SK-N-DZ (cell line): ENCODE data around the gene ANKRD16. TPM values are rescaled to one million over a fixed set of nuclear protein-coding genes. Genes with fewer than 3 reads are reported as not detected.
A peak's percentile ranks its signal among the peaks of the same experiment; 100 is the strongest.
"Not testable (repeated sequence)": the region's sequence is repeated elsewhere in the genome, so short reads cannot be mapped to it uniquely, and the experiment has no call there.

Experiments used
- DNase-seq: peaks from one replicate; pipeline ENCODE4 v3.0.0-alpha.2; 2015; ENCODE audit warnings: low spot score
- polyA plus RNA-seq, 2 experiments: library from polyadenylated mRNA; depleted of rRNA; stranded (reverse); fragments of >200 nt; gene quantifications; 2 replicates each; pipeline ENCODE4 v1.2.3, GENCODE V29; 2014

ANKRD16 gene
- 16.8 and 24.1 TPM in 2 replicates for polyA plus RNA-seq (2014; cell fraction: cytosol; rRNA removed)
- polyA plus RNA-seq (2014; cell fraction: nucleus; rRNA removed) = 28.1 and 32.7 TPM in 2 replicates

DNA sequence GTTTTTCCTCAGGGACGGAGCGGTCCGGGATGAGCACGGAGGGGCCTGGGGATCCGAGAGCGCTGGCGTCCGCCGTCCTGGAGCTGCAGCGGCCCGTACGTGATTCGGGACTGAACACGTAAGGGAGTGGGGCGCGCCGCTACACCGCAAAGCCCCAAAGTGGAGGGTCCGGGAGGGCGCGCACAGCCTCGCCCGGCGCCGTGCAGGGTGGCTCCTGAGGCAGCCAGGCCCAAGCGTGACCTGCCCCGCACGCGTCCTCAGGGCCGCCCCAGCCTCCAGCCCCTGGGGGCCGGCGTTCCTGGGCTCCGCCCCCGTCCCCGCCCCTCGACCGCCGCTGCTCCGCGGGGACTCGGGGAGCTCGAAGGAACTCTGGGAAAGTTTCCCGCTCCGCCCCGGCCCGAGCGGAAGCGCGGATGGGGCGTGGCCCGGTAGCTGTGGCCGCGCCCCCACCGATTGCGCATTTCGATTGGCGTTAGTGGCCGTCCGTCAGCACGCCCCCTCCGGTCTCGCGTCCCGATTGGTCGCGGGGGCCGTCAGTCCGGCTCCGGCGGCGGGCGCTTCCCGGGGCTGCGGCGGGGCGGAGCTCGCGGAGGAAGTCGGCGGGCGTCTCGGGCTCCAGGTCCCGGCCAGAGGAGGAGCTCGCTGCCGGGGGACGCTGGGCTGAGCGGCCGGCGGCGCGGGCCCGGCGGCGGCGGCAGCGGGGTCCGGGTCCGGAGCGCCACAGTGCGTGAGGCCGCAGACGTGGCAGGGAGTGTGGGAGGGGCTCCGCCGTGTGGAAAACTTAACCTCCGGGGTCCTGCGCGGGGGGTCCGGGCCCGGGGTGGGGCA lies at the start of gene ANKRD16, which contains the start of gene FBH1:
Gene ANKRD16 (minus strand): TSS at position 270 of the 828 bp plus-strand sequence. CDS start 539 bp downstream, outside the sequence.
Gene FBH1 (plus strand): TSS at position 620 of the 828 bp plus-strand sequence. CDS start 103 bp downstream, at position 723.
- peak; percentile 99 for DNase-seq

- DNase-seq = no peak
Observed at GRCh38 chr10:5938291-5938690, 48.6 kb upstream of the ANKRD16 start.

GRCh38 chr10:5937016-5937415 lies 47.3 kb upstream of the ANKRD16 start:
- DNase-seq = no peak

- DNase-seq = no peak
Observed at GRCh38 chr10:5935628-5936027, 45.9 kb upstream of the ANKRD16 start.

GRCh38 chr10:5933909-5934546 lies 44.3 kb upstream of the ANKRD16 start:
- no peak for DNase-seq

- DNase-seq = no peak
Observed at GRCh38 chr10:5932345-5932744, 42.7 kb upstream of the ANKRD16 start.

DNA sequence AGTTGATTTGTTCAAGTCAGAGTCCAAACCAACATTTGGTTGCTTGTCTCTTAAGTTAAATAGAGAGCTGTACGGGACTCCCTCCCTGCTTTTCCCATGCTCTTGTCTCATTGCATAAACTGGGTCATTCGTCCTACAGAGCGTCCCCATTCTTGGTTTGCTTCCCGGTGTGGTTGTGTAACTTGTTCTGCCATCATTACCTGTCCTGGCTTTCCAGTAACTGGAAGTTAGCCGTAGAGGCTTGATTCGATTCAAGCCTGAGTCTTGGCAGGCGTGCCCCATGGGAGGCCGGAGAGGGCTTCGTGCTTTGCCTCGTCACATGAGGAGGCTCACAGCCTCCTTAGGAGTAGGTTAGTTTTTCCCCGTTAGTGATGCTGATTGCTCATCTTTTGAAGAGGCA lies 40.6 kb upstream of the ANKRD16 start:
- DNase-seq = no peak

DNA sequence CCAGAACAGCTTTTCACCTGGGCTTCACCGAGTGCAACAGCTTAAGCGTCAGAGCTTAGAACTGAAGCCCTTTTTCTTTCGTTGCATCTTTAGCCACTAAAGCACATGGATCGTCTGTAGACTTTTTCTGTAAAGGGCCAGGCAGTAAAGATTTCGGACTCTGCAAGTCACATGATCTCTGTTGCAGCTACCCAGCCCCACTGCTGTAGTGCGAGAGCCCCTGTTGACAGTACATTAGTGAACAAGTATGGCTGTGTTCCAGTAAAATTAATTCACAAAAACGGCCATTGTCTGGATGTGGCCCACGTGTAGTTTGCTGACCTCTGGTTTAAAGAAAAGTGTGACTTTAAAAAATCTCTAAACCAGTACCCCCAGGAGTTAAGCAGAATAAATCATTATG lies 39.7 kb upstream of the ANKRD16 start:
- no peak for DNase-seq

- no peak for DNase-seq
Observed at GRCh38 chr10:5927306-5927705, 37.6 kb upstream of the ANKRD16 start.

DNA sequence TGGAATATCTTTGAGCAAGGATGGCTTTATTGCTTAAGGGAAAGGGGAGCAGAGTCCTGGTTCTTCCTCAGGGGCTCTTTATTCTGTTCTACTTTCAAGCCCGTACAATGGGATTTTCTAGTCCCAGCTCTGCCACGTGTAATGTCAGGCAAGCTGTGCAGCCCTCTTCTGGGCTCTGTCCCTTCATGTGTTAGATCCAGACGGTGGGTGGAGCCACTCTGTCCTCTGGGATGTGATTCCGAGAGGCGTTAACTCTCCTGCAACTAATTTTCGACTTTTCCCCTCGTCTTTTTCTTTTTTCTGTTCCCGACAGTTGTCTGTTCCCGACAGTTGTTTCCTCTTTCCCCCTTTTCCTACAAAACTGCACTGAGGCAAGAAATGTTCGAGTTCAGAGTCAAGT lies 35.2 kb upstream of the ANKRD16 start:
- DNase-seq = no peak

DNA sequence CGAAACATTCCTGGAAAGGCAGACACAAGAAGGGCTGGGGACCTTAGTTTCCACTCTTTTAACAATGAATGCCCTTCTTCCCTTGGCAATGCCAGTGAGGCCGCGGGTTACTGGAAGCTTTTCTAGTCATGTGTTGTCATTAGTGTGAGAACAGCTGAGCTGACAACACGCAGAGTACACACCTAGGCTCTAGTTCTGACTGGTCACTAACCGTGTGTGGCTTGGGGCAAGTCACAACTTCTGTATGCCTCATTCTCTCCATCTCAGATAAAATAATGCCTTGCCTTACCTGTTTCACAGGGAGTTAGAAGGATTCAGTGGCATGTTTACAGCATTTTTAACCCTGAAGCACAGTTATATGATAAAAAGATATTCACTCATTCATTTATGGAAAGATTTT lies 32.1 kb upstream of the ANKRD16 start:
- DNase-seq = no peak

- no peak for DNase-seq
Observed at GRCh38 chr10:5919568-5919967, 29.9 kb upstream of the ANKRD16 start.

GRCh38 chr10:5918763-5919162 lies 29.1 kb upstream of the ANKRD16 start:
- DNase-seq = no peak

DNA sequence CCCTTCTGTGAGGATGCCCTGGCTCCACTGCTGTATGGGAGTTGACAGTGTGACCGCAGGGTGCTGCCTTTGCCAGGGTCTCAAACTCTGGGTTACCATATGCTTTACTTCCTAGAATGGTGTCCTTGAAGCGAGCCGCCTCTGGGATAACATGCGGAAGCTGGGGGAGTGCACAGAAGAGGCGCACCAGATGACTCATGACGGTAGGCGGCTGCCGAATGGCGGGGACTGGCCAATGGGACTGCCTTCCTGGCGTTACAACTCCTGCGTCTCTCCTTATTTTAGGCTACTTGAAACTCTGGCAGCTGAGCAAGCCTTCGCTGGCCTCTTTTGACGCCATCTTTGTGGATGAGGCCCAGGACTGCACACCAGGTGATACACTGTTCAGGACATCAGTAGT lies 27.6 kb upstream of the ANKRD16 start:
- no peak for DNase-seq

DNA sequence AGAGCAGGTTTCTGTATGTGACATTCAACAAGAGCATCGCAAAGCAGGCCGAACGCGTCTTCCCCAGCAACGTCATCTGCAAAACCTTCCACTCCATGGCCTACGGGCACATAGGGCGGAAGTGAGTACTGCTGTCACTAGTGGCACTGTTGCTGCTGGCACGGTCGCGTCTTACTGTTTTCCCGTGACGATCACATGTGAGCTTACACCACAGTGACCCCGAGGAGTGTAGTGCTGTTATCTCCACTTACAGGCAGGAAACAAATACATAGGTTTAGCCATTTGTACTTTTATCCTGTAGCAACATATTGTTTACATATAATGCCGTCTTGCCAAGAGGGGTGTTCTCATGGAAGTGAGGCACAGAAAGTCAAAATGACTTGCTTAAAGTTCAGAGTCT lies 25.8 kb upstream of the ANKRD16 start:
- no peak for DNase-seq

- DNase-seq = no peak
Observed at GRCh38 chr10:5913736-5914135, 24.0 kb upstream of the ANKRD16 start.

DNA sequence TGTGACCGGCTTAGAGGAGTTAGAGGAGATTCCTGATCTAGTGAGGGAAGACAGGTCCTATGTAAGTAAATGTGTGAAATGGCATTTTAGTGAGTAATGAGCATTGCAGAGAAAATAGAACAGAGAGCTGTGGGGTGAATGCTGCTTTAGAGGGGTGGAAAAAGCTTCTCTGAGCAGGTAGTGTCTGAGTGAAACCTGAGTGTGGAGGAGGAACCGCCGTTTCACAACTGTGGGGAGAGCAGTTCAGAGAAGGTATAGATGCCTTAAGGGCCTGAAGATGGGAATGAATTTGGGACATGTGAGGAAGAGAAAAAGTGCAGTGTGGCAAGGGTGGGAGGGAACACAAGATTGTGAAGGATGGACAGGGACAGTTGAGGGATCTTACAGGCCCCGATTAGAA lies 22.0 kb upstream of the ANKRD16 start:
- DNase-seq = no peak

DNA sequence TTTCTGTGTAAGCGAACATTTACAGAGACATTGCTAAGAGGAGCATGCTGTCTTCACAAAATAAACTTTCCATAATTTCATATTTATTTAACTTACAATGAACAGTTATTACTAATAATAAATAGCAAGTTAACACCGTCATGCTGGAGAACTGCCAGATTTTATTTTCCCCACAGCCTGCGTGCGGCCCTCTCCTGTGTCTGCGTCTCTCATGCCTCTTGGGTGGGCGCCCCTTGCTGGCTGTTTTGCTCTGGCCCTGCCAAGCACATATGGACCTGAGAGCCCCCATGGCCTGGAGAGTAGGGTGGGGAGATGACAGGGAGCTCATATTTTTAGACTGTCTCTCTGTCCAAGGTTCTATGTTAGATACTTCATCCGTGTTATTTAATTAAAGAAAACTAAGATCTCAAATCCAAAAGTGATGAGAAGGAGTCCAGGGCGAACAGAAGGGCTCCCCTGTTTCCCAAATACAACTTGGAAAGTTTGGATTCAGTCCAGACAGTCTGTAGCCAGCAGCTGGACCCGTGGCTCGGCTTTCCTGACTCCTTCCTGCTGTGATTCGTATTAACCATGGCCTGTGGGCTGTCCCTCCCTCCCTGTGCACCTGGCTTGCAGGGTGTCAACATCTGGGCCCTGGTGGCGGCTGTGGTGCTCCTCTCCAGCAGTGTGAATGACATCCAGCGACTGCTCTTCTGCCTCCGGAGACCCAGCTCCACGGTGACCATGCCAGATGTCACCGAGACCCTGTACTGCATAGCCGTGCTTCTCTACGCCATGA lies 20.8 kb upstream of the ANKRD16 start:
- DNase-seq = no peak

- DNase-seq = not testable (repeated sequence)
Observed at GRCh38 chr10:5908676-5909075, 19.0 kb upstream of the ANKRD16 start.

GRCh38 chr10:5906651-5907050 lies 17.0 kb upstream of the ANKRD16 start:
- no peak for DNase-seq

DNA sequence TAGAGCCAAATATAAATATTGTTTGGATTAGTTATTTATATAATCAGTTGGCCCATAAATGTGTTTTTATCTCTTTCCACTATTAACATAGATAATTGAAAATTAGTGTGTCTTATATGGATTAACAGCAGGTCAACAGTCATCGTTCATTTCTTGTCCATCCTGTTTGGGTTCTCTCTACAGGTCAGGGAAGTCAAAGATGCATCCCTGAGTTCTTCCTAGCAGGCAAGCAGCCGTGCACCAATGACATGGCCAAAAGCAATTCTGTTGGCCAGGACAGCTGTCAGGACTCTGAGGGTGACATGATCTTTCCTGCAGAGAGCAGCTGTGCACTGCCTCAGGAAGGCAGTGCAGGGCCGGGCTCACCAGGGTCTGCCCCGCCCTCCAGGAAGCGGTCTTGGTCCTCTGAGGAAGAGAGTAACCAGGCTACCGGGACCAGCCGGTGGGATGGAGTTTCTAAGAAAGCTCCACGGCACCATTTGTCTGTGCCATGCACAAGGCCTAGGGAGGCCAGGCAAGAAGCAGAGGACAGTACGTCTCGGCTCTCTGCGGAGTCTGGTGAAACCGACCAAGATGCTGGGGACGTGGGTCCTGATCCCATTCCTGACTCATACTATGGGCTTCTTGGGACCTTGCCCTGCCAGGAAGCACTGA lies 16.3 kb upstream of the ANKRD16 start:
- DNase-seq = no peak

GRCh38 chr10:5904227-5904626 lies 14.5 kb upstream of the ANKRD16 start:
- DNase-seq = no peak
